GM18909 (cell line): Measurements from ENCODE around the gene CMC1.
A peak's percentile ranks its signal among the peaks of the same experiment; 100 is the strongest.

Experiments used
- ATAC-seq: cut with Tn5 transposase; IDR thresholded peaks from one replicate; pipeline ENCODE4 v1.9.1; 2021; ENCODE audit warnings: mild to moderate bottlenecking; ENCODE audit not compliant: unreplicated experiment, poor library complexity

Gene CMC1

GRCh38 chr3:28348265-28348628, 106.8 kb downstream of the CMC1 start:
- no peak for ATAC-seq

DNA sequence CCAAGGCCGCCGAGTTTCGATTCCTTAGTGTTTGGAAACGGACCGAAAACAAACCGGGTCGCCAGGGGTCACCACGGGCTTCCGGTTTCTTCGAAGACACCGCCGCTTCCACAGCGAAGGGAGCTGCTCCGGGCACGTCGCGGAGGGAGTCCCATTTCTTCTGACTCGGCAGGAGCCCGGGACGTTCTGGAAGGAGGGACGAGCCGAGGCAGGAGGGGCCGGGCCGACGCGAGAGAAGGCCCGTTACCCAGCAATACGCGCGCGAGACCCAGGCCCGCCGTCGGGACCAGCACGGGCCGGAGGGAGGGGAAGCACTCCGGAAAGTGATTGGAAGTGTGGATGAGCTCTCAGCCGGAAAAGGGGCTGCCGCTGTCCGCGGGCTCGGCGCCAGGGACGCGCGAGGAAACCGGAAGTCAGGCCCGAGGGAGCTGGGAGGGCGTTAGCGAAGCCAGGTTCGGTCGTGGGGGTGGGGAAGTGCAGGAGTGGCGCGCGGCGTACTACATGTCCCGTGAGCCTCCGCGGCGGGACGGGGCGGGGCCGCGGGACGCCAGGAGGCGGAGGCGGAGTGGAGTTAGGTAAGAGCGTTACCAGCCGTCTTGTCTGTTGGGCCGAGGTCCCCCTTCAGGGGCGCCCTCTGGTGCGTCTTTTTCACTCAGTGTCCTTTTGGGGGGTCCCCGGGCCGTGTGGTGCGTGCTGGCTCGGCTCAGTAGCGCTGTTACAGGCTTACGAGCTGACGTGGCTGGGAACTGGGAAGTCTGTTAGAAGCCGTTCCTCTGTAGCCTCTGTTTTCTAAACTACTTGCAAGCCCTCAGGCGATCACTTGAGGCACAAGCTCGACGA, 107.4 kb downstream of the CMC1 start, which contains the start of the genes AZI2 and ZCWPW2:
Gene AZI2 (minus strand): TSS at position 196 of the 840 bp plus-strand sequence. CDS start 8,207 bp downstream, outside the sequence.
Gene ZCWPW2 (plus strand): TSS at position 93 of the 840 bp plus-strand sequence. CDS start 64,348 bp downstream, outside the sequence.
- peak; percentile 93 for ATAC-seq

DNA sequence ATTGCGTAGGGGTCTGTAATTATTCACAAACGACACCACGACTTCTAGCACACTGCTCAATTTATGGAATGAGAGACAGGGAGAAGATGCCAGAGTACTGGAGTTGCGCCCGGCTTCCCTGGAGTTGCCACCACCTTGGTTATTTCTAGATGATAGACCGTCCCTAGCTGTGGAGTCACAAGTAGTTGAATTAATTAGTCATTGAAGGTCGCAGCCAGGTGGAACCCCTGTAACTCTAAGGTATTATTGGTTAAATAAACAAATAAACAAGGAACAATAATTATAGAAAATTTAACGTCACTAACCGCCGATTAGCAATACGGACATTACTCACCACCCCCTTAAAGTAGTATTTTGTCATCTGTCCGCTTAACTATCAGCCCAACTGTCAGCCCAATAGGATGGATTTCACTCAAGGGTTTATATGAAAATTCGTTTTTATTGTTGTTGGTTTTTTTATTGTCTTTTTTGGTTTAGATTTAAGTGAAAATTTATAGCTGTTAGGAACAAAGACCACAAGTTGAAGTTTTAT, 108.1 kb downstream of the CMC1 start:
- no peak for ATAC-seq
